OCI-LY7 (cell line): ENCODE measurements around the gene CCR5AS.

Experiments used
- BruUV-seq: library from RNA; stranded (reverse); fragments of 400-500 nt; replicated peaks from 2 replicates; lab custom pipeline; 2021; lab: Mats Ljungman, UMichigan
- CTCF ChIA-PET: fragments of 300-600 bp; sonication (Branson Sonifier 250); formaldehyde crosslinking; loops from one replicate; lab custom pipeline; 2022; ENCODE audit warnings: antibody characterized with exemption; ENCODE audit not compliant: unreplicated experiment; lab: Charles Lee
- POLR2A ChIA-PET: fragments of 300-600 bp; sonication (Branson Sonifier 250); formaldehyde crosslinking; loops from one replicate; lab custom pipeline; 2022; ENCODE audit warnings: antibody characterized with exemption; lab: Charles Lee
- DNase-seq: peaks from one replicate; pipeline ENCODE4 v3.0.0-alpha.2; 2015; ENCODE audit warnings: low spot score
- H2AFZ ChIP-seq: fragments of 200-600 bp; sonication (generic), shearing (Covaris generic); 2 replicates; pipeline ENCODE4 v1.6.1; 2014; ENCODE audit warnings: mild to moderate bottlenecking, antibody characterized with exemption, low read length, moderate library complexity
- H3K27ac ChIP-seq: fragments of 200-600 bp; sonication (generic); 2 replicates; pipeline ENCODE4 v1.5.1; 2014; ENCODE audit warnings: mixed run types, low read depth, mild to moderate bottlenecking, moderate library complexity, low read length, inconsistent platforms; ENCODE audit not compliant: poor library complexity, severe bottlenecking
- H3K36me3 ChIP-seq: fragments of 200-600 bp; sonication (generic); 2 replicates; pipeline ENCODE4 v1.6.1; 2014; ENCODE audit warnings: mild to moderate bottlenecking, antibody characterized with exemption, low read length, moderate library complexity, mixed read lengths; ENCODE audit not compliant: insufficient read depth
- H3K4me1 ChIP-seq: fragments of 200-600 bp; sonication (generic); 2 replicates; pipeline ENCODE4 v1.5.1; 2014; ENCODE audit warnings: mild to moderate bottlenecking, low read length; ENCODE audit not compliant: insufficient read depth, poor library complexity, severe bottlenecking
- H3K4me2 ChIP-seq: fragments of 200-600 bp; sonication (generic); 2 replicates; pipeline ENCODE4 v1.6.1; 2014; ENCODE audit warnings: mild to moderate bottlenecking, low read length
- H3K4me3 ChIP-seq: fragments of 200-600 bp; sonication (generic); 2 replicates; pipeline ENCODE4 v1.5.1; 2014; ENCODE audit warnings: mild to moderate bottlenecking, low read depth, low read length; ENCODE audit not compliant: poor library complexity, severe bottlenecking
- H3K79me2 ChIP-seq: fragments of 200-600 bp; sonication (generic); 2 replicates; pipeline ENCODE4 v1.6.1; 2016; ENCODE audit warnings: low read depth, mild to moderate bottlenecking, low read length, moderate library complexity, mixed read lengths; ENCODE audit not compliant: insufficient read depth
- H3K9me2 ChIP-seq: fragments of 200-600 bp; sonication (generic); 2 replicates; pipeline ENCODE4 v1.6.1; 2016; ENCODE audit warnings: mild to moderate bottlenecking, low read length, mixed read lengths; ENCODE audit not compliant: insufficient read depth
- H3K9me3 ChIP-seq: fragments of 200-600 bp; sonication (generic); 2 replicates; pipeline ENCODE4 v1.6.1; 2014; ENCODE audit warnings: mild to moderate bottlenecking, mixed run types, low read length, mixed read lengths
- H4K20me1 ChIP-seq: fragments of 200-600 bp; sonication (generic); 2 replicates; pipeline ENCODE4 v1.6.1; 2014; ENCODE audit warnings: mild to moderate bottlenecking, antibody characterized with exemption, low read length, moderate library complexity, mixed read lengths; ENCODE audit not compliant: insufficient read depth
- CTCF ChIP-seq: fragments of 200-600 bp; sonication (generic); conservative IDR thresholded peaks from 2 replicates; pipeline ENCODE4 v1.5.1; 2014; ENCODE audit warnings: mild to moderate bottlenecking, antibody characterized with exemption, low read length, moderate library complexity, mixed read lengths
- EZH2phosphoT487 ChIP-seq: fragments of 200-600 bp; sonication (generic); IDR thresholded peaks from 2 replicates; pipeline ENCODE4 v1.6.1; 2018; ENCODE audit warnings: low read depth, borderline replicate concordance, mild to moderate bottlenecking, mixed run types, antibody characterized with exemption, low read length, moderate library complexity, mixed read lengths
- intact Hi-C: fragments of 100-400 bp; cut with micrococcal nuclease; formaldehyde crosslinking; loops from one replicate; pipeline ENCODE4 v1.10.0; 2022; ENCODE audit not compliant: unreplicated experiment

Gene CCR5AS

GRCh38 chr3:46448721-46449120 lies 41.9 kb upstream of the CCR5AS start:
- H2AFZ ChIP-seq = no peak overlapping the region
- BruUV-seq = no TSS peak
- no peaks in the 10 kb centered on the region for H3K9me2 ChIP-seq
- intact Hi-C loops = no loop called here
- ChIA-PET CTCF (no interaction called here), POLR2A (no interaction called here)
- H3K4me2 ChIP-seq = no peak overlapping the region
- no peaks in the 10 kb centered on the region for H3K36me3 ChIP-seq
- H3K9me3 ChIP-seq = no peaks in the 10 kb centered on the region
- no peak for TF ChIP-seq EZH2phosphoT487
- no peak overlapping the region for H3K27ac ChIP-seq
- H3K4me1 ChIP-seq = no peaks in the 10 kb centered on the region
- DNase-seq = no peak
- no peak overlapping the region for H3K4me3 ChIP-seq
- H3K79me2 ChIP-seq = no peaks in the 10 kb centered on the region
- H4K20me1 ChIP-seq = no peaks in the 10 kb centered on the region

GRCh38 chr3:46447228-46447985 lies 40.5 kb upstream of the CCR5AS start:
- Histone ChIP-seq H3K27ac (no peak overlapping the region), H4K20me1 (no peaks in the 10 kb centered on the region), H3K79me2 (no peaks in the 10 kb centered on the region), H3K4me1 (no peaks in the 10 kb centered on the region), H2AFZ (no peak overlapping the region), H3K4me2 (no peak overlapping the region), H3K36me3 (no peaks in the 10 kb centered on the region), H3K4me3 (no peak overlapping the region), H3K9me2 (no peaks in the 10 kb centered on the region), H3K9me3 (no peaks in the 10 kb centered on the region)
- intact Hi-C loops = no loop called here
- no TSS peak for BruUV-seq
- CTCF ChIA-PET = no interaction called here
- POLR2A ChIA-PET = no interaction called here
- no peak for DNase-seq
- TF ChIP-seq EZH2phosphoT487 (no peak), CTCF (no peak)

GRCh38 chr3:46442576-46443530 lies 36.0 kb upstream of the CCR5AS start:
- POLR2A ChIA-PET = interaction anchor here (0.6 to 0.8 kb wide), 2 partner anchors 18 to 32 kb away, joined by 3 read pairs; no protein-coding TSS in a partner anchor

More at GRCh38 chr3:46442576-46443530, 36.0 kb upstream of the CCR5AS start:
- Histone ChIP-seq H2AFZ (no peak overlapping the region), H3K9me2 (no peaks in the 10 kb centered on the region), H3K79me2 (no peaks in the 10 kb centered on the region), H3K4me1 (peaks cover 7% of the 10 kb centered on the region), H3K4me2 (no peak overlapping the region), H3K36me3 (no peaks in the 10 kb centered on the region), H3K9me3 (no peaks in the 10 kb centered on the region), H3K27ac (no peak overlapping the region), H4K20me1 (no peaks in the 10 kb centered on the region), H3K4me3 (no peak overlapping the region)
- intact Hi-C loops = no loop called here
- no TSS peak for BruUV-seq
- CTCF ChIA-PET = no interaction called here
- no peak for TF ChIP-seq EZH2phosphoT487
- TF ChIP-seq CTCF = no peak
- no peak for DNase-seq
